Fibroblast of skin of left biceps (primary cell): ENCODE results near the gene LRRC4C.
A peak's percentile ranks its signal among the peaks of the same experiment; 100 is the strongest.

Experiments used
- DNase-seq, 2 experiments: peaks; one replicate each; pipeline ENCODE4 v3.0.0-alpha.2; 2013; ENCODE audit warnings: low read depth in 2 of 2

LRRC4C gene

DNA sequence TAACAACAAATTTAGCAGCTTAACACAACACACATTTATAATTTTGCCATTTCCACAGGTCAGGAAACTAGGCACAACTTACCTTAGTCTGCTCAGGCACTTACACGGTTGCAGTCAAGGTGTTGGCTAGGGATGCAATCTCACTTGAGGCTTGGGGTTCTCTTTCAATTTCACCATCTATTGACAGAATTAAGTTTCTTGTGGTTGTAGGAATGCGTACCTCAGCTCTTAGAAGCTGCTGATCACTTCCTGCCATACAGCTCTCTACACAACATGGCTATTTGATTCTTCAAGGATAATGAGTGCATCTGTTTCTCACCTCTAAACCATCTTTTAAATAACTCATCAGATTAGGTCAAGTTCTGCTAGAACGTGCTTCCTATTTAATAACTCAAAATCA, 968.1 kb downstream of the LRRC4C start:
- no peak for DNase-seq

GRCh38 chr11:40467771-40468170, 991.7 kb downstream of the LRRC4C start:
- DNase-seq: no peak

DNA sequence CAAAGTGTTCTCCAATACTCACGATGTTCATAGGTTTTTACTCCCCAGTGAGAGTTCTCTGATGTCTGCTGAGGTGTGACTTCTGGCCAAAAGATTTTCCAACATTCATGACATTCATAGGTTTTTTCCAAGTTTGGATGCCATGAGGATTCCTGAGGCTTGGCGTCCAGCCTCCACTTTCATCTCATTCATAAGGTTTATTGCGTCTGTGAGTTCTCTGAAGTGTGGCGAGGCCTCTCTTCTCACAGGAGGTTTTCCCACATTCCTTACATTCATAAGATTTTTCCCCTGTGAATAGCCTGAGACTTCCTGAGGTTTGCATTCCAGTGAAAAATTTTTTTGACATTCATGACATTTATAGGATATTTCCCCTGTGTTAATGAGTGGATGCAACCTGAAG, 1014.1 kb downstream of the LRRC4C start:
- DNase-seq: peak; percentile 6 to 9

GRCh38 chr11:40444151-40444550, 1015.3 kb downstream of the LRRC4C start:
- DNase-seq: no peak

DNA sequence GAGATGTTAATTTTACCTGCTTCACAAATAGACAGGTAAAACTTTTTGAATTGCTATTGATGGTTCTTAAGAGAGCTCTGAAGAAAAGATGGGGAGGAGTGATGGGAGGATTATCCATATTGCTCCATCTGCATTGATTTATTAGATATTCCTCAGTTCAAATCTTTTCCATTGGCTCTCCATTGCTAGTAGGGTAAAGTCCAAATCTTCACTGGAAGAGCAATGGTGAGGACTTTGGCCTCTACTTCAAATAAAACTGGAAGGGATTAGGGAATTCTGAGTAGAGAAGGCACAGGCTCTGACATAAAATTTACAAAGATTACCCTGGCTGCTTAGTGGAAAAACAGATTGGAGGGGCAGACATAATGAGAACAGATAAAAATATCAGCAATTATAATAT, 1024.1 kb downstream of the LRRC4C start:
- DNase-seq: no peak

DNA sequence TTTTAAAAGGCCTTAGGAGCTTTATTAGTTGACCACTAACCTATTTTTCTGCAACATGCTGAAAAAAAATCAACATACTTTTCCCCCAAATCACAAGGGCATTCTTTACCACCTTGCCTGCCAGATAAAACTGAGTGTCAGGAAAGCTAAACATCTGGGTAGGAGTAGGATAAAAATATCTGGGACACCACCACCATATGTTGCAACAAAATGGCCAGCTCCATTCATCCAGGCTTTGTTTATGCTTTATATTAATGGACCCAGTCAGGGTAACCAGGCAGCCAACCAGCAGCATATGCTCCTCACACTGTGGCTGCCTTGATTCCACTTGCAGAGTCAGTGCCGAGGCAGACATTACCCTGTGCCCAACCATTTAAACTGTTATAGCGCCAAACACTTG, 1024.5 kb downstream of the LRRC4C start:
- DNase-seq: no peak

- no peak for DNase-seq
Measured at GRCh38 chr11:40432358-40432757, 1027.1 kb downstream of the LRRC4C start.

DNA sequence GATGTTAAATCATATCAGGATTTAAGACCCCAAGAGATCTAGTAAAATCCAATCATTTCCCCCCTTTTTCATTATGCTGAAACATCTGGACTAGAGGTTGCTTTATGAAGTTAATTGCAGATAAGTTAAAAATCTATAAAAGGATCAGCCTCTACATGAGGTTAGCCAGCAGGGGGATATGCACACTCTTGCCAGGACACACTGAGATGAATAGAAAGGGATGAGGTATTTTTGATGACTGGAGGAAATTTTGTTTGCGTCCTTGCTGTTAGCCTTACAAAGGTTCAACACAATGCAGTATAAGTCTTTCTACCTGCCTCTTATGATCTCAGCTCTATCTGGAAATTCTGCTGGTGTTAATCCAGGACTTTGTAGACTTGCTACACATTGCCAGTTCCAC, 1034.3 kb downstream of the LRRC4C start:
- DNase-seq: no peak

DNA sequence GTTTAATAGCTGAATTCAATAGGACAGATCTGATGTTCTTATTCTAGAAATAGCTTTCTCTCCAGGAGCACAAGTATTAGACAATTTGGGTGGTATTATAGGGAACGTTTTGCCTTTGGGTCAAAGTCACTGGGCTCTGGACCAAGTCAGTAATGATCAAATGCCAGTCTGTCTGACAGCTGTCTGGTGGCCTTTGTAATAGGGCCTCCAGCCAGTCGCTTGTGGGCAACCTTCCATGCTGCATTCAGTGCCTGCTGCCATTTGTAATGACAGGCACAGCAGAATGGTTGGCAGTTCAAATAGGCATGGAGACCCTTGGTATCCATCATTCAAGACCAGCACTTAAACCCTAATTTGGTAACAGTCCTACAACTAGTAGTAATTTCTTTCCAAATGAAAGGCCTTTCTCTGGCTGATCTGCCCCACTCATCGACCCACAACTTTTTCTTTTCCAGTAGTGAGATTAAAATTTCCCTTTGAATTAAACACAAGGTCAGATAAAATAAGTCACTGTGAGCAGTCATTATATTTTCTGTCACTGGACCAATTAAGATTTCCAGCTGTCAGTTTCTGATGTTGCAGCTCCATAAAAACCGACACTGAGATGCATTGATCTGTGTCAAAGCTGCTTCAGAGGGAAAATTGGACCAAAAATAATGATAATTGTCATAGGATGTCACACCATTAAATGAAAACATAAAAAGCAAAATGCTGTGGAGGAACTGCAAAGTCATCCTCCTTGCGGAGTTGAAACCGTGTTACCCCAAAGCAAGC, 1038.1 kb downstream of the LRRC4C start:
- no peak for DNase-seq

DNA sequence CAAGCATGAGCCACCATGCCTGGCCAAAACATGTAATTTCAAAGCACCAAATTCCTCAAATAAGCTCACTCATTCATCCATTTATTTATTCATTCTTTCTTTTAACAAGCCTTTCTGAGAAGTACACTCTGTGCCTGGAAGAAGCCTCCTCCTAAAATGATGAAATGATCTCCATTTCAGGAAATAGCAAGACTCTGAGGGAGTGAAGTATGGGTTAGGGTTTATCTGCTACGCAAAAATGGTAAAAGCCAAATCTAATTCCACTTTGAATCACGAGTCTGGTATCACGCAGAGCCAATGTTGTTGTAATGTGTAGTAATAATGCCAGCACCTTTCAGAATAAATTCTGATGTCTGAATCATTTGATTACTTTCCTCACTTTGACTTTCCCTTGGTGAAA, 1041.8 kb downstream of the LRRC4C start:
- no peak for DNase-seq

- no peak for DNase-seq
Measured at GRCh38 chr11:40407355-40407754, 1052.1 kb downstream of the LRRC4C start.

DNA sequence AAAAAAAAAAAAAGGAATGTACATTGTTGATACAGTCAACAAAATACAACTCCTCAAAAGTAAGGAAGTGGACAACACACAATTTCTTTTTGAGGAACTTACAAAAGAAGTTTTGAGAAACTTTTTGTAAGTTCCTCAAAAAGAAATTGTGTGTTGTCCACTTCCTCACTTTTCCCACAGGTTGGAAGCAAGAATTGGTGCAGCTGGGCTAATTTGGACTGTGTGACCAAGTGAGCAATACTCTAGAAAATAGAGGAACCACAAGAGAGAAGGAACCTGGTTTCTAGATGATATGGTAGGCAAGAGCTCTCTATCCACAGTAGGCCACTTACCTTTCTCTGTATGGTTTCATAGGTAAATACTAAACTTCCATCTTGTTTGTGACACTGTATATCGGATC, 1053.8 kb downstream of the LRRC4C start:
- no peak for DNase-seq

- DNase-seq: no peak
Measured at GRCh38 chr11:40403321-40403720, 1056.1 kb downstream of the LRRC4C start.

DNA sequence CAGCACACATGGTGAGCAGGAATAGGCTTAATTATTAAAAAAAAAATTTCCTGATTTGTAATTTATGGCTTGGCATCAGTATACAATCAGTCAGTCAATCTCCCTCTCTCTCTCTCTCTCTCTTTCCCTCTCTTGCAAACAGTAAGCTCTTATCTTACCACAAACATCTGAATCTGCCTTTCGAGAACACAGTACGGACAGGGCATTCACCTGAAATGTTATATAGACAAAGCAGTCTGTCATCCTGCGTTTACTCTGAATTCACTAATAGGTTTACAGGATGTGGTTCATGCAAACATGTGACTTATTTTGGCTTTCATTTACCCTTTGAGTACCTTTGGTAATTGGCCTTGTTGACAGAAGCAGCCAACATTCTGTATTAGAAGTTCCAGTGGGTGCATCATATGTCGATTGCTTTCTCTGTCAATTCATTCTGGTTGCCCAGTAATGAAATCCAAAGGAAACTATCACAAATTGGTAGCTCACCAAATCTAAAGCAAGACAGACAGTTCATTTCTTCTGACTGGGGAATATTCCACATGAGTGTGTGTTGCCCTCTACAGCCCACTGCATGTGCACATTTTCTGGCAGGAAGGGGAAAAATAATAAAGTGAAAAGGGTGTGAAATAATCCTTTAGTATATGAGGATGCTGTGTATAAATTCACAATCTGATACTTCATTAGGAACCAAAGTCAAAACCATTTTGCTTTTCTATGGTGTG, 1058.2 kb downstream of the LRRC4C start:
- no peak for DNase-seq

GRCh38 chr11:40397141-40397540, 1062.3 kb downstream of the LRRC4C start:
- DNase-seq: no peak

DNA sequence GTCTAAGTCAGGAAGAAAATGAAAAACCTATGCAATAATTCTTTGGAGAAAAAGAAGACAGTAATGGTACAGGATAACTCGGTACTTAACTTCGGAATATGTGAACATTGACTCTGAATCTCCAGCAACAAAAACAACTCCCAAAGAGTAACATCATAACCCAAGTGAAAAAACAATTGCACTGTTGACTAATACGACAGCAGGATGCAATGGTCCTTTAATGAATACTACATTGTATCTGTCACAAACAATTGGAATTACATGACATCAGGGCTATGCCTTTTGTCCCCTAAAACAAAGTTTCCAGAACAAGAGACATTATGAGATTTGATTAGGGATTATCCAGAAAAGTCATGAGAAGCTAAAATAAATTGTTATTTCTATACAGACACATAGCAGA, 1065.9 kb downstream of the LRRC4C start:
- DNase-seq: no peak

GRCh38 chr11:40391679-40392078, 1067.8 kb downstream of the LRRC4C start:
- DNase-seq: no peak

DNA sequence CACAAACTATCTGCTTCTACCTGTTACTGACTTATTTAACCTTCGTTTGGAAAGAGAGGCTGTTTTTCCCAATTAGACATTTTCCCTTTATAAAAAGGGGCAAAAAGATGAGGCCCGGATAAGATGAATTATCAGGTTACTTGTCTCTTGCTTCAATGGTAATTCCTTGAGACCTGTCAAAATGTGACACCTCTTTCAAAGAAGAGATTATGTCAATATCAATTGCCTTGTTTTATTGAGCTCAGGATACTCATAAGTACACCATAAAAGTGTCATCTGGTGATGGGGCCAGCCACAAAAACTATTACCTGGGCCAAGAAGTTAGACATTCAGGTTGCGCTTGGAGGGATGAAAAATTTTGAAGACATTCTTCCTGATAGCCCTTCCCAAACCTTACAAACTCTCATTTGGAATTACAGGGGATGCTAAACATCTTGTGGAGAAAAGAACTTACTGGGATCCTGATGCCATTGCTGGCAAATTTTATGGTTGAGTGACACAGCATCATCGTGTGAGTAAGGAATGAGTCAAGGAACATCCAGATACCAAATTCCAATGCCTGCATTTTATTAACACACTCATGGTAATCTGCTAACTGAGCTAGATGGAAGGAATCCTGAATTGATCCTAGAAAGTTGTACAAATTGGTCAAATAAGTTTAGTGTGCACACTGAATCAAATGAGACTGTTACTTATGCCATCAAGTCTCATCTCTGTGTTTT, 1071.2 kb downstream of the LRRC4C start:
- DNase-seq: peak in 1 of 2 experiments; percentile 26

DNA sequence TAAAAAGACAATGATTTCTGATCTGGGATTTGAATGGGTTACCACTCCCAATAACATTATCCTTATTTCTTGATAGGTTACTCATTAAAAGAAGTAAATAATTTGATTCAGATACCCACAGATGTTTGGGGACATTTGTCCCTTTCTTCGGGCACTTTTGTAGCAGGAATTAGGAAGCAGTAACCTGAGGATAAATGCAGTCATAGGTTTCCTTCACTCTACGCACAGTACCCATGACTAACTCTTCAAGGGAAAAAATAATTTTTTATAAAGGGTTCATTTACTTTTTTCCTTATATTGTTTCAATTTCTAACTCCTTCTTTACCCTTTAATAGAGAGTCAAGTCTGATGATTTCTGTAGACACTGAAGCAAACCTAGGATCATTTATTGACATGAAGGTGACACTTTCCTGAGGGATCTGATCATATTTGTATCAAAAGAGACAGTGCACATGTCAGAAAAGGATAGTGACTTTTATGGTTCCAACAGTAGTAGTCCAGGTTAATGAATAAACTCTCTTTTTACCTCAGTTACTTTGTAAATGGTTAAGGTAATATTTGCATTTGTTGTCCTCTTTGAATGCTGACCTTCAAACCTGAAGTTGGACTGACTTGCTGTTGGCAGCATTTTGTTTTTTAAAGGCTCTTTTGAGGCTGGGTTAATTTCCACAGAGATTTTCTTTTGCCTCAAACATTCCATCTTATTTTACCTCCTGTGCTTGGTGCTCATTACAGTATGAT, 1072.0 kb downstream of the LRRC4C start:
- no peak for DNase-seq

DNA sequence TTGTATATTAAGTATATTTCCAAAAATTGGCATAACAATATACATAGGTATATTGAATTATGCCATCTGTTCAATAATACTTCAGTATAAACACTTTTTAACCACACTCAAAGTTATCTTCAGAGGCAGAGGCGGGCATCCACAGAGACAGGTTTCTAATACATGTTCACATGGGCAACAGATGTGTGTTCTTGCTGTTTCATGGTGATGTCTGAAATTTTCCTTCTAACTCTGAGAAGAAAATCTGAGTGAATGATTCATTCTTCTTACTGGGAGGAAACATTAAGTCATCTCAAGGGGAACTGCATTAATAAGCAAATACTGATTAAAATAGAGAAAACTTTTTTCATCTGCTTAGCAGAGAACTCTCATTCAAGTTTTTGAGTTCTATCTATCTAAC, 1074.5 kb downstream of the LRRC4C start:
- peak in 1 of 2 experiments; percentile 42 for DNase-seq

DNA sequence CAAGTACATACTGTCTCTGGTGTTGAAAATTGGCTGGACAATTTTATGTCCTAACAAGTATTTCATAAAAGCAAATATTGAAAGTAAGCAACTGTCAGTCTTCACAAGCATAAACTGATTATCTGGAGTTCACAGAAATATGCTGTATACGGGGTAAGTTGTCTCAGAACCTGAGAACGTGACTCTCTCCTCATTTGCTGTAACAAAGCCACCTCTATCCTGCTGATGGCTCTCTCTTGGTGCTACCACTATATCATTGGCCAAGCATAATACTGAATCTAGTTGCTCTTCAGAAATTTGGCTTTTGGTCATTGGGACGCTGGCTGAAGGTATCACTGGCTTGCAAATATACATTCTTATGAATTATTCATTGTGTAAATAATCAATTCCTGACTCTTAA, 1078.0 kb downstream of the LRRC4C start:
- no peak for DNase-seq

GRCh38 chr11:40380835-40381234, 1078.6 kb downstream of the LRRC4C start:
- no peak for DNase-seq
